Amniotic epithelial cell (primary cell): Measurements from ENCODE around the gene SARS1.
A peak's percentile ranks its signal among the peaks of the same experiment; 100 is the strongest.
"Not testable (repeated sequence)": the region's sequence is repeated elsewhere in the genome, so short reads cannot be mapped to it uniquely, and the experiment has no call there.

Experiments used
- DNase-seq: peaks from one replicate; pipeline ENCODE4 v3.0.0-alpha.2; 2010; ENCODE audit warnings: low read depth

The SARS1 gene, protein sequence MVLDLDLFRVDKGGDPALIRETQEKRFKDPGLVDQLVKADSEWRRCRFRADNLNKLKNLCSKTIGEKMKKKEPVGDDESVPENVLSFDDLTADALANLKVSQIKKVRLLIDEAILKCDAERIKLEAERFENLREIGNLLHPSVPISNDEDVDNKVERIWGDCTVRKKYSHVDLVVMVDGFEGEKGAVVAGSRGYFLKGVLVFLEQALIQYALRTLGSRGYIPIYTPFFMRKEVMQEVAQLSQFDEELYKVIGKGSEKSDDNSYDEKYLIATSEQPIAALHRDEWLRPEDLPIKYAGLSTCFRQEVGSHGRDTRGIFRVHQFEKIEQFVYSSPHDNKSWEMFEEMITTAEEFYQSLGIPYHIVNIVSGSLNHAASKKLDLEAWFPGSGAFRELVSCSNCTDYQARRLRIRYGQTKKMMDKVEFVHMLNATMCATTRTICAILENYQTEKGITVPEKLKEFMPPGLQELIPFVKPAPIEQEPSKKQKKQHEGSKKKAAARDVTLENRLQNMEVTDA

DNA sequence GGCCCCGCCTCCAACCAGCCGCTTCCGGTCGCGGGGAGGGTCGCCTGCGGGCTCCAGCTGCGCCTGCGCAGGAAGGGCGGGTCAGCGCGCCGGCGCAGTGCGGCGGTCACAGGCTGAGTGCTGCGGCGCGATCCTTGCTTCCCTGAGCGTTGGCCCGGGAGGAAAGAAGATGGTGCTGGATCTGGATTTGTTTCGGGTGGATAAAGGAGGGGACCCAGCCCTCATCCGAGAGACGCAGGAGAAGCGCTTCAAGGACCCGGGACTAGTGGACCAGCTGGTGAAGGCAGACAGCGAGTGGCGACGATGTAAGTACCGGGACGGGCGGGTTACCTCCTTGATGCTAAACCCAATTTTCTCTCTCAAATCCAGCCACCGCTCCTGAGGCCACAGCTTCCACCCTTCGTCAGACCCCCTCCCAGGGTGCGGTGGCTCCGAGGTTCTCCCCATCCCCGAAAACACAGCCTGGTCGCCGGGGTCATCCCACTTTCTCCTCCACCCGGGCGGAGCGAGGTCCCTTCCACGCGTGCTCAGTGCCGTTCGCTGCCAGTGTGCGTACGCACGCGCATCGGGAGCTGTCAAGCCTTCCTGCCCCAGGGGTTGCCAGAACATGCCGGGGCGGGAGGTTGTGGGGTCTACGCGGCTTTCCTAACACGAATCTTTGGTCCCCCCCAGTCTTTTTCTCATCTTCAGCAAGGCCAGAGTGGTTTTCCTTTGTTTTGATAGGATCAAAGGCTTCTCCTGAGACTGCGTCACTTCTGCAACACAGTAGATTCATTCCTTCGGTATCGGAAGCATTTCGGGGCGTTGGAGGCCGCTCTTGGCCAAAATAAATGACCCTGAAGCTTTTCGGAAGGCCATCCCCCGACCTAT lies at the start of gene SARS1:
Gene SARS1, plus strand, starts transcription at position 95 of the 870 bp plus-strand sequence. Its CDS starts 75 bp downstream, at position 170.
- peak; percentile 68 for DNase-seq

DNA sequence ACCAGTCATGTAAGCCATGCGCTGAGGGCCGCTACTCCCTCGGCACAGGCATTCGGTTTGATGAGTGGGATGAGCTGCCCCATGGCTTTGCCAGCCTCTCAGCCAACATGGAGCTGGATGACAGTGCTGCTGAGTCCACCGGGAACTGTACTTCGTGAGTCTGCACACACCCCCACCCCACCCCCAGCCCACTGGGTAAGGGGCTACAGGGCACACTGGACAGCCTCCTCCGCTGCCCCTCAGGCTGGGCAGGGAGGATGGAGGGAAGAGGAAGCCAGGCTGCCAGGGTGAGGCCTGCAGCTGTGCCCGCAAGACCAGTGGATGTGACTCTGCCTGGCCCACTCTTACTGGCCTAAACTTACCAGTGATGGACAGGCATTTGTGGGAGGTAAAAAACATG lies 49.2 kb upstream of the SARS1 start:
- DNase-seq, result no peak

DNA sequence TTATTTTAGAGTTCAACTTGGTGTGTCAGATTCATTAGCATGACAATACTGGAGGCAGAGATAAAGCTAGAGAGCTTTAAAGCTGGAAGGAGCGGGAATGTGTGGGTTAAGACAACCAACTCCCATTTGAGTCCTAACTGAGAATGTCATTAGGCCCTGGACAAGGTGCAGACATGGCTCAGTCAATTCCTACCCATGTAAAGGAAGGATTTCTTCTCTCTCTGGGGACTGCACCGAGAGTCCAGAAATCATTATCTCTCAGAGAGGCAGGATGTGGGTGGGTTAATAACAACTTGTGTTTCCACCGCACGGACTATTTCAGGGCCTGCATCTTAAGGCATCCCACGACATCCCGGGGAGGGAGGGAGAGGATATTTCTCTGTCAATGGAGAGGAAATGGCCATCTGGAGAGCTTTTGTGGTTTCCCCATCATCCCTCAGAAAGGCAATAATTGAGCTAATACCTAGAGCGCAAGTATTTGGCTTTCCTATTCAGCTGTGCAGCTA lies 46.7 kb upstream of the SARS1 start:
- no peak for DNase-seq

DNA sequence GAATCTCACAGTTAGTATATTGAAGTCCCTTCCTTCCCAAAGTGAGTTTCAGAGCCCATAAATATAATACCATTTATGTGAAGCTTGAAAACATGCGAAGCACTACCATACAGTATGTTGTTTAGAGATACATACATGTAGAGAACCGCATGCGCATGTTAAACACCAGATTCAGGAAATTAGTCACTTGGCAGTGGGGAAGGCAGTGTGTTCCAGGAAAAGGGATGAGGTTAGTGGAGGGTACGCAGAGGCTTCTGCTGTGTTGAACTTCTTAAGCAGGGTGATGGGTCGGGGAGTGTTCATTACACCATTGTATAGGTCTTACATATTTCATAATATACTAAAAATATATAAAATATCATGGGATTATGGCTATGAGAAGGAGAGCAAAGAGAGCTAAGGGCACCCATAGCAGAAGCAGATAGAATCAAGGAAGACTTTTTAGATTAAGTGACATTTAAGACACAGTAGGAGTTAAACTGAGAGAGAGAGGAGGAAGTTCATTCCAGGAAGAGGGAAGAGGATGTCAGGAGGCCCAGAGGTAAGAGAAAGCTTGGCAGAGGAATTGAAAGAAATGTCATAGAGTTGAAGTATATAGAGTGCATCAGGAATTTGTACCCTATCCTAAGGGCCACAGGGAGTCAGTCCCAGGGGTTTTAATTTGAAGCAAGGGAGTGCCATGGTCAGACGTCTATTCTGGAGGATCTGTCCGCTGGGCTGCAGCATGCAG lies 43.5 kb upstream of the SARS1 start:
- no peak for DNase-seq

DNA sequence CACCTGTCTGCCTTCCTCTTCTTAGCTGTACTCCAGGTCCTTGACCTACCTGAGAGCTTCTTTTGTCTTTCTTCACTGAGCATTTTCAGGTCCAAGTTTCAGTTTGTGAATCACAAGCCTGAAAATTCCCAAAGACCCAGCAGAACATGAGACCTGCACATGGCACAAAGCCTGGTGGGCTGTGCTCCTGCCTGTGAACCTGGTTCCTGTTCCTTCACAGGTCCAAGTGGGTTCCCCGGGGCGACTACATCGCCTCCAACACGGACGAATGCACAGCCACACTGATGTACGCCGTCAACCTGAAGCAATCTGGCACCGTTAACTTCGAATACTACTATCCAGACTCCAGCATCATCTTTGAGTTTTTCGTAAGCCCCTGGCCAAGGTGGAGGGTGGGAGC lies 42.1 kb upstream of the SARS1 start:
- no peak for DNase-seq

DNA sequence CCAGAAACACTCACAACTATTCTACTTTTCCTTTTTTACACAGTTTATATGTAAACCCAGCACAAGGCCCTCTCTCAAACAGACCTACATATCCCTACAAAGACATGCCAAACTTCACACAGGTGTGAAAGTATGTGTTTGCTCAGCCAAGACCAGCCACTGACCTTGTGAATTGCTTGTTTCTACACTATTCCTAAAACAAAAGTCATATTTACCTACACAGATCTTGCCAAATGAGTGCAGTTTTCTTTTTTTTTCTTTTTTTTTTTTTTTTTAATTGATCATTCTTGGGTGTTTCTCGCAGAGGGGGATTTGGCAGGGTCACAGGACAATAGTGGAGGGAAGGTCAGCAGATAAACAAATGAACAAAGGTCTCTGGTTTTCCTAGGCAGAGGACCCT lies 37.4 kb upstream of the SARS1 start:
- DNase-seq, result not testable (repeated sequence)

DNA sequence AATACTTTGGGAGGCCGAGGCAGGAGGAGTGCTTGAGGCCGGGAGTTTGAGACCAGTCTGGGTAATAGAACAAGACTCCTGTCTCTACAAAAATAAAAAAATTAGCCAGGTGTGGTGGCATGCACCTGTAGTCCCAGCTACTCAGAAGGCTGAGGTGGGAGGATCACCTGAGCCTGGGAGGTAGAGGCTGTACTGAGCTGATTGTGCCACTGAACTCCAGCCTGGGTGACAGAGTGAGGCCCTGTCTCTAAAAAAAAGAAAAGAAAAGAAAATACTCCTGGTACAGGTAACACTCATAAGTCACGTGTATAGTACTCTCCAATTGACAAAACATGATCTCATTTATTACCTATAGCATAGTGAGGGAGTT lies 33.0 kb upstream of the SARS1 start:
- not testable (repeated sequence) for DNase-seq

DNA sequence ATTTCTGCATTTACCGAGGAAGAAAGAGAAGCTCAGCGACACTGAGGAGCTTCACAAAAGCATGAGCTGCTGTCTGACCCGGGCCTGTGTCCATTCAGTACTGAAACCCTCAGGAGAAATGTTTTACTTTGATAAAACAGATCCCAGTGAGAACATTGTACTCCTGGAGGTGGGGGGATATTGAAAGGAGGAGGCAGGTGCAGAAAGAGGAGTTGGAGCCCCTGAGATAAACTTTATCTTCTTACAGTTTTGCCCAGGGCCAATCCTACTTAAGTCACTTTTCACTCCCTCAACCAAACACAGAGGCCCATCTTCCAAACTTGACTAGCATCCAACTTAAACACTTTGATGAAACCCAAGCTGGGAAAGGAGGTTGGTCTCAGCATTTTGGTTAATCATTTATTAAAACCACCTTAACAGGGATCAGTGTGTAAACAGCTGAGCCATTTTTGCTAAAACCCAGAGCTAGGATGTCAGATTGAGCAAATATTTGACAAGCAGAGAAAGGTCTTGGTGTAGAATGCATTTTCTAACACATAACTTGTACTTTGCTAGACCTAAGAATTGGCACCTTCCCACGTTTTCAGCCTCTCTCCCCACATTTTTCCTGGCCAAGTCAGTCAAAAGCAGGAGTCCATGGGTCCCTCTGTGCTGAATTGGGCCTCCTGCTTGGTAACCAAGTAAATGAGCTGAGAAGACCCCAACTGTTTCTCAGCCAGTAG lies 32.5 kb upstream of the SARS1 start:
- no peak for DNase-seq

DNA sequence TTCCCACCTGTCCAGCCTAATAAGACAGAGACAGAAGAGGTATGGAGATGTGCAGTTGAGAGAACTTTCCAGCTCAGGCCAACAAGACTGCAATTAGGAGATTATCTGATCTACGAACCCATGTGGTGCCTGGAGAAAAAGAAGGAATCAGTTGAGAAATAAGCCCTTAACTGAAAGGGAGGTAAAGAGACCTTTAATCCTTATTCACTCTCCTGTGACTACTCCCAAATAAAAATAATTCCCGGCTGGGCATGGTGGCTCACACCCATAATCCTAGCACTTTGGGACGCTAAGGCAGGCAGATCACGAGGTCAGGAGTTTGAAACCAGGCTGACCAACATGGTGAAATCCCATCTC lies 31.9 kb upstream of the SARS1 start:
- DNase-seq, result no peak

DNA sequence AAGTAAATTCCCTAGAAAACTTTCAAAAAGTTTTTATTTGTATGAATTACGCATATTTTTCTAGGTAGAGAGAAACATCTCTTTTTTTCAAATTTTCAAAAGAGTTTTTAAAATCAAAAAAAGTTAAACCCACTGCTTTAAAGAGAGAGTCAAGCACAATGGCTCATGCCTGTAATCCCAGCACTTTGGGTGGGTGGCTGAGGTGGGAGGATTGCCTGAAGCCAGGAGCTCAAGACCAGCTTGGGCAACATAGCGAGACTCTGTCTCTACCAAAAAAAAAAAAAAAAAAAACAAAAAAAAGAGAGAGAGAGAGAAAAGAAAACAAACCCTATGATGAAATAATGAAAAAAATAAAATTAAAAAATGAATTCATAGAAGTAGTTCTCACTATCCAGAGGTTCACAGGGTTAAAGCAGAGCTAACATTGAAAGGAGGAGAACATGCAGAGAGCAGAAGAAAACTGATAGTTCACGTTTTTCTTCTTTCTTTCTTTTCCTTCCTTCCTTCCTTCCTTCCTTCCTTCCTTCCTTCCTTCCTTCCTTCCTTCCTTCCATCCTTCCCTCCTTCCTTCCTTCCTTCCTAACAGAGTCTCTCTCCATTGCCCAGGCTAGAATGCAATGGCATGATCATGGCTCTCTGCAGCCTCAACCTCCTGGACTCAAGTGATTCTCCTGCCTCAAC lies 30.5 kb upstream of the SARS1 start:
- no peak for DNase-seq

DNA sequence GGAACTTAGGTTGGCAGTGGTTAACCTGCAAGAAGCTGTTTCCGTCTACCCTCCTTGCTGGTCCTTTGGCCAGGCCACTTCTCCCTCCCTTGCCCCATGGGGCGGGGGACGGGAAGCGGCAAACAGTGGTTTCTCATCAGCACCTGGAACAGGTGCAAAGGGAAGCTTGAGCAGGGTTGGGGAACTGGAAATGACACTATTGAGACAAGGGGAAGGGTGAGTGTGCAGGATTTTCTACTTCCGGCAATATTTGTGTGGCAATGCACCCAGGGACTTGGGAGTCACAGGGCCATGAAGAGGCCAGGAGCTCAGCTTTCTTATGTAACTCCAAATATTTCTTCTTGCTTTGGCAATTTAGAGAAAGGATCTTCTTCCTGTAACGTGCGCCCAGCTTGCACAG lies 29.0 kb upstream of the SARS1 start:
- DNase-seq, result no peak

DNA sequence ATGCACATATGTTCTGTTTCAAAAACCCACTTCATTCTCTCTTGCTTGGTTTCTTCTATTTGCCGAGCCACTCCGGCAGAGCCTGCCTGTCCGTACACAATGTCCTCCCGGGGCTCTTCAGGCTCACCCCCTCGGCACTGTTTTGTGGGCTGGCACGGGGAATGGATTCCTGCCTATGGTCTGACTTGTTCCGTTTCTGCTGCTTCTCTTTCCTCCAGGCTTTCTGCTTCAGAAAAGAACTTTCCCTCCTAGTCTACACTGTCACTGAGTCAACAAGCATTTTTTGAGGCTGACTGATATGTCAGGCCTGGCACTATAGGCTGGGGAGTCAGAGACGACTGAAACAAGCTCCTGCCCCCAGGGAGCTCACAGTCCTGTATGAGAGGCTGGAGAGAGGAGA lies 28.4 kb upstream of the SARS1 start:
- DNase-seq, result no peak

DNA sequence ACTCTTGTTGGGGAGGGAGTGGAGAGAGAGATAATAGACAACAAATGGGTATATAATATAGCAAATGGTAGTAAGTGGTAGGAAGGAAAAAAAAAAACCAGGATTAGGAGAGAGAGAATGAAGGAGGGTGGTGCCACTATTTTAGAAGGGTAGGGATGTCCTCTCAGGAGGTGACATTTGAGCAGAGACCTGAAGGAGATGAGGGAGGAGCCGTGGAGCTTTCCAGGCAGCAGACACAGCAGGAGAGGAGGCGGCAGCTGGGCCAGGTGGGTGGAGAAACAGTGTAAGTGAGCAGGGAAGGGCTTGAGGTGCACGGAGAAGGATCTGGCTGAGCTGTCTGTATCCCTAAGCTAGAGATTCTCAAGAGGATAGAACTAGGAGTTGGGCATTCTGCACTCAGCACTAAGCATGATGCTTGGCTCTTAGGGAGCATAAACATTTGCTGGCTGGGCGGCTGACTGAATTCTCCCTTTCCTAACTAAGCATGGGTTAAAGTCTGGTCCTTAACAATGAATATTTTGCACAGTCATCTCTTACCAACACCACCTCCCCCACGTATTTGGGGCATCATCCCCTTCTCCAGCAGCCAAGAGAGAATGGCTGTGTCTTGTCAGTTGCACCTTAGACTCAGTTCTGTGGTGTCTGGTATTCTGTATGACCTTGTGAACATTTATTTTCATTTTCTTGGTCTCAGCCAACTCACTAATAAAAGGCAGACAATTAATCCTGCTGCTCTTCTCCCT lies 27.6 kb upstream of the SARS1 start:
- DNase-seq, result no peak

DNA sequence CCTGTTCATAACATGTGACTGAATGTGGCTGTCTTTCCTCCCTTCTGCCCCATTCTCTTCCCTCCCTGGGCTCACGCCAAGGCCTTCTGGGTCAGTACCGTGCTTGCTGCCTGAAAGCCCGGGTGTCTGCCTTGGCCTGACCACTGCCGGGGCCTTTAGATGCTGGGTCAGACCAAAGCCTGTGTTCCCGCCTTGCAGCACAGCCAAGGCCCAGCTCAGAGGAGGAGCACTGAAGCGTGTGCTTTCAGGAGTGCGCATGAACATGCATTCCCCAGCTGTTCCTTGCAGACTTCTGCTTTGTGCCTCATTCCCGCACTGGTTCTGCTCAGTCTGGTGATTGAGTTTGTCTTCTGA lies 27.0 kb upstream of the SARS1 start:
- DNase-seq, result no peak

DNA sequence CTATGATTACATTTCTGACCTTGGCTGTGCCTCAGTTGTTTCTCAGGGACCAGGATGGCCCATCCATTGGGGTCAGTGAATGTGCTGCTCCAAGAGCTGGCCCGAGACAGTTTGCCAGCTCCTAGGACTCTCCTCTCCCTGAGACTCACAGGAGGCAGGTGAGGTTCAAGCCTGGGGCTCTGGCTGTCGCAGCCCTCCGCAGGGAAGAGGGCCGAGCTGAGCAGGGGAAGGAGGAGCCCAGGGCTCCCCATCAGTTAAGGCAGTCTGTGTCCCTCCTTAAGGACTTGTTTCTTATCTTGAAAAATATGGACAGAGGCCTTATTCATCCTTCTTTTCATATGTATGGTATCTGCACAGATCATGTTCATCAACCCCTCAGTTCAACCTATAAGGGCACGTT lies 26.6 kb upstream of the SARS1 start:
- DNase-seq, result no peak

DNA sequence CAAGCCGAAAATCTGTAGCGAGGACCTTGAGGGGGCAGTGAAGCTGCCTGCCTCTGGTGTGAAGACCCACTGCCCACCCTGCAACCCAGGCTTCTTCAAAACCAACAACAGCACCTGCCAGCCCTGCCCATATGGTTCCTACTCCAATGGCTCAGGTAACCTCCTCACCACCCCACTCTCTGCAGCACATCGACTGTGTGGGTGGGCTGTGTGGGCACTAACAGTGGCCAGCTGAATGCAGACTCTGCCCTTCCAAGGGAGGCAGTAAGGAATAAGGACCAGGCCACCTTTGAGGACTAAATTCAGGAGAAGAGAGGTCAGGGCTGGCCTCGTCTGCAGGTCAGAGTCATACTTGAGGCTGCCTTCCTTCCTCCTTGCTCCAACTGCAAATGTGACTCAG lies 25.5 kb upstream of the SARS1 start:
- DNase-seq, result no peak

DNA sequence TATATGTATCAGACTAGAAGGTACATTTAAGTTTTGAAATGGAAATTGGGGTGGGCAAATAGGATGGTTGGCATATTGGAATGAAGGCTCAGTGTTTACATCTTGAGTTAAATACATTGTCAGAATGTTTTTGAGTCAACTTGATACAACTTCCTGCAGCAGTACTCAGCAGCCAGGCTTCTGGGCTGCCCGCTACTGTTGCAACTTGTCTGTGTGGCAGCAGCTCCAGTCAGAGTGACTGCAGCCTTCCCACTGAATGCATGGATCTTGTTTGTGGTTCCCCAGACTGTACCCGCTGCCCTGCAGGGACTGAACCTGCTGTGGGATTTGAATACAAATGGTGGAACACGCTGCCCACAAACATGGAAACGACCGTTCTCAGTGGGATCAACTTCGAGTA lies 24.9 kb upstream of the SARS1 start:
- DNase-seq, result no peak

DNA sequence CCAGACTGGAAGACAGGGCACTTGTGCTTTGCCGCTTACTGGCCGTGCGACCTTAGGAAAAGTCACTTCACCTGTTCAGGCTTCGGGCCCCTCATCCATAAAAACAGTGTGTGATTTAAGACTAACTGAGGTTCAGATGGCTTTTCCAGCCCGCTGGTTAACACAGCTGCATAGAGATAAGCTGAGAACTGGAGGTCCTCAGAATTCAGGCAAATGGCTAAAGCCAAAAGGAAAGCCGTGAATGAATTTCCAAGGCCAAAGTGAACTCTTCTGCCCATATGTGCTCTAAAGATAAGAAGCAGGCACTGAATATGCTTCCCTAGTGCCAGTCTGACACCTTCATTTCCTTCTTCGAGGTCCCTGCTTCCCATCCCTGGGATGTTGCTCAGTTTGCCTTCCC lies 23.5 kb upstream of the SARS1 start:
- no peak for DNase-seq

DNA sequence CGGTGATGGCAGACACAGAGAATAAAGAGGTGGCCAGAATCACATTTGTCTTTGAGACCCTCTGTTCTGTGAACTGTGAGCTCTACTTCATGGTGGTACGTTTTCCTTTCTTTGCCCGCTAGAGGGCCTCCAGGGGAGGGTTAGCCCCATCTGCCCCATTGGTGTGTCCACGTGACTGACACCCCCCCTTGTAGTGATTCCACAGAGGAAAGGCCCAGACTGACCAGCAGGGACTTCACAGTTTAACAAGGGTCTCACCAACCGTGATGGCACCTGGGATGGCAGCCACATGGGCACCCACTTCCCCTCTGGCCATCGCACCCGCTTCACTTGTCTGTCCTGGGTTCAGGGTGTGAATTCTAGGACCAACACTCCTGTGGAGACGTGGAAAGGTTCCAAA lies 22.3 kb upstream of the SARS1 start:
- DNase-seq, result no peak

DNA sequence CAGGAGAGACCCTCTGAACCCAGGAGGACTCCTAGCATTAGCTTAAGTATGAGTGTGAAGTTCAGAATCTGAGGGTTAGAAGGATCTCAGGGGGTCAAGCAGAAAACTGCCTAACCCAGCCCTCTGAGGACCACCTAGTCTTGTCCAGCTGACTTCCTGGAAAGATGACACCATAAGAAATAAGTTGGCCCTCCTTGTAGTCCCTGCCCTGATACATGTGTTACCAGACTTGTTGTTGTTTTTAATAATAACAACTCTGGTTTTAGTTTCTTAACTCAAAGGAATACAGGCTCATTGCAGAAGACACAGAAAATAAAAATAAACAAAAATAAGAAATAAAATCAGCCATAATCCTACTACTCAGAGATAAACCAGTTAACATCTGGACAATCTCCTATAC lies 21.8 kb upstream of the SARS1 start:
- DNase-seq, result no peak

DNA sequence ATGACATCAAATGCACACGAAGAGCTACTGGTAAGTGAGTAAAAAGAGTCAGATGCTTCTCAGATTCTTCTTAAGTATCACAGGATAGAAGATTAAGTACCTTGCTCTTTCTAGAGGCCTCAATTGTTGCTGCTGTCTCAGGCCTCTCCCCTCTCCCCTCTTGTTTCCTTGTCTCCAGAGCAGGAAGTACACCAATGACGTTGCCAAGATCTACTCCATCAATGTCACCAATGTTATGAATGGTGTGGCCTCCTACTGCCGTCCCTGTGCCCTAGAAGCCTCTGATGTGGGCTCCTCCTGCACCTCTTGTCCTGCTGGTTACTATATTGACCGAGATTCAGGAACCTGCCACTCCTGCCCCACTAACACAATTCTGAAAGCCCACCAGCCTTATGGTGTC lies 21.3 kb upstream of the SARS1 start:
- no peak for DNase-seq
